PC-9 (cell line): Measurements from ENCODE around the gene UBL4A.

Source experiments
- EZH2 ChIP-seq: fragments of 200-600 bp; sonication (generic); IDR thresholded peaks from 2 replicates; pipeline ENCODE4 v1.8.0; 2017; ENCODE audit warnings: antibody characterized with exemption, low read depth
- TF ChIP-seq, protein P1 (sequence below): fragments of 200-600 bp; sonication (generic); conservative IDR thresholded peaks from 2 replicates; pipeline ENCODE4 v1.6.1; 2017; ENCODE audit warnings: mixed run types, antibody characterized with exemption, mild to moderate bottlenecking, moderate library complexity

DNA sequence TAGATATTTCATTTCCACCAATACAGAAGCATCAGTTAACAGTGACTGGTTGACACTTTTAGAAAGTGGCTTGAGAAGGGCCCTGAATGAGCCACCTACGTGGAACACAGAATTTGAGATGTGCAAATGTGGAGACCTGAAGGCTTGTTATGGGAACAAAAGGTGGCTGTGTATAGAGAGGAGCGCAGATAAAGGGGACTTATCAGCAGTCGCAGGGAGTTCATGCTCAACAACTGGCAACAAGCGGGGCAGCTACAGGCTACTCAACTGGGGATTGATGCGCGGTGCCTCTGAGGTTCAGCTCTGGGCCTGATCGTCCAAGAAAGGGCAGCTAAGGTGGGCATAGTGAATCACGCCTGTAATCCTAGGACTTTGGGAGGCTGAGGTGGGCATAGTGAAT lies 33.0 kb upstream of the UBL4A start:
- TF ChIP-seq, protein P1, sequence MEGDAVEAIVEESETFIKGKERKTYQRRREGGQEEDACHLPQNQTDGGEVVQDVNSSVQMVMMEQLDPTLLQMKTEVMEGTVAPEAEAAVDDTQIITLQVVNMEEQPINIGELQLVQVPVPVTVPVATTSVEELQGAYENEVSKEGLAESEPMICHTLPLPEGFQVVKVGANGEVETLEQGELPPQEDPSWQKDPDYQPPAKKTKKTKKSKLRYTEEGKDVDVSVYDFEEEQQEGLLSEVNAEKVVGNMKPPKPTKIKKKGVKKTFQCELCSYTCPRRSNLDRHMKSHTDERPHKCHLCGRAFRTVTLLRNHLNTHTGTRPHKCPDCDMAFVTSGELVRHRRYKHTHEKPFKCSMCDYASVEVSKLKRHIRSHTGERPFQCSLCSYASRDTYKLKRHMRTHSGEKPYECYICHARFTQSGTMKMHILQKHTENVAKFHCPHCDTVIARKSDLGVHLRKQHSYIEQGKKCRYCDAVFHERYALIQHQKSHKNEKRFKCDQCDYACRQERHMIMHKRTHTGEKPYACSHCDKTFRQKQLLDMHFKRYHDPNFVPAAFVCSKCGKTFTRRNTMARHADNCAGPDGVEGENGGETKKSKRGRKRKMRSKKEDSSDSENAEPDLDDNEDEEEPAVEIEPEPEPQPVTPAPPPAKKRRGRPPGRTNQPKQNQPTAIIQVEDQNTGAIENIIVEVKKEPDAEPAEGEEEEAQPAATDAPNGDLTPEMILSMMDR, result no peak
- no peak for TF ChIP-seq EZH2
